ENCODE measurements around the gene GALNT14.

GALNT14 gene

DNA sequence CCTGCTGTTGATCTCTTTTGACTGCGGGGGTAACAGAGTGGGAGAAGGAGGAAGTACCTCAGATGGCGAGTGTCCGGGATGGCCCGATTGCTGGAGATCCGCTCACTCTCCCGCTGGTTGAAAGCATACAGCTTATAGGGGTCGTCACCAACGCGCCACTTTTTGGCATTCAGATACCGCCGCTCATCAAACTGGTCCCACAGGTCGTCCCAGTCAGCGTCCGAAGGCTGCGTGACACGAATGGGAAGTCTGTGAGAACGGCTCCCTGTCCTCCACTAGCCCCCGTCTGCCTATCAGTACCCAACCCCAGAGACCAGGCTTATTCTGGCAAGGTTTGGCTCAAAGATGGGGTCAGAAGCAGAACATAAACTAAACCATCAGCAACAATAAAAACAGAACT is 145.5 kb downstream of the GALNT14 start:
- Histone ChIP-seq H3K27ac (no peak overlapping the region), H3K4me3 (IDR thresholded peaks at IDR 0.05; ENCODE audit: insufficient read depth, low read depth, low read length) (no peak overlapping the region), H3K4me1 (ENCODE audit: low read depth, poor library complexity, severe bottlenecking) (no peaks in the 10 kb centered on the region), H2AFZ (ENCODE audit: low read depth) (no peak overlapping the region), H4K20me1 (ENCODE audit: insufficient read depth) (no peaks in the 10 kb centered on the region), H3K9ac (no peak overlapping the region), H3K27me3 (ENCODE audit: insufficient read depth, low read depth) (no peaks in the 10 kb centered on the region), H3K79me2 (ENCODE audit: insufficient read depth, low read depth) (no peaks in the 10 kb centered on the region), H3K36me3 (ENCODE audit: insufficient read depth) (no peaks in the 10 kb centered on the region), H3K4me2 (no peak overlapping the region)
- TF ChIP-seq CTCF (conservative IDR thresholded peaks at IDR 0.05; ENCODE audit: low read depth, low read length), result no peak

DNA sequence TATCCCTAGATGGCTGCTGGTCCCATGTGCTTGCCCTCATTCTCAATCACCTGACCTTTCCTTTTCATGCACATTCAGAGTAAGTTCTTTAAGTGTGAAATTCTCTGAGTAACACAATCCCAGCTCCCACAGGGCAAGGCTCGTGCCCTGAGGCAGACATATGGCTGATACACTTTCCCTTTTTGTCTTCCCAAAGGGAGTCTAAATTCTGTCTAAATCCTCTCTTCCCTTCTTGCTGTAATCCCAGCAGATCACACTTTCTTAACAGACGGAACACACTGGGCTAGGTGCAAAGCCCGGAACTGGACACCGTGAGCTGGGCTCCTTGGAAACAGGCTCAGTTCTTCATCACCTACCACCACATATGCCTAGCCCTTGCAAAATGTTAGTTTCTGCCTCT is 147.6 kb downstream of the GALNT14 start:
- H3K4me1 ChIP-seq (ENCODE audit: low read depth, poor library complexity, severe bottlenecking), result no peaks in the 10 kb centered on the region
- H3K36me3 ChIP-seq (ENCODE audit: insufficient read depth), result no peaks in the 10 kb centered on the region
- TF ChIP-seq CTCF (conservative IDR thresholded peaks at IDR 0.05; ENCODE audit: low read depth, low read length), result no peak
- no peak overlapping the region for H3K27ac ChIP-seq
- no peaks in the 10 kb centered on the region for H3K79me2 ChIP-seq (ENCODE audit: insufficient read depth, low read depth)
- H3K4me3 ChIP-seq (IDR thresholded peaks at IDR 0.05; ENCODE audit: insufficient read depth, low read depth, low read length), result no peak overlapping the region
- H2AFZ ChIP-seq (ENCODE audit: low read depth), result no peak overlapping the region
- no peaks in the 10 kb centered on the region for H3K27me3 ChIP-seq (ENCODE audit: insufficient read depth, low read depth)
- no peaks in the 10 kb centered on the region for H4K20me1 ChIP-seq (ENCODE audit: insufficient read depth)
- H3K9ac ChIP-seq, result no peak overlapping the region
- H3K4me2 ChIP-seq, result no peak overlapping the region

DNA sequence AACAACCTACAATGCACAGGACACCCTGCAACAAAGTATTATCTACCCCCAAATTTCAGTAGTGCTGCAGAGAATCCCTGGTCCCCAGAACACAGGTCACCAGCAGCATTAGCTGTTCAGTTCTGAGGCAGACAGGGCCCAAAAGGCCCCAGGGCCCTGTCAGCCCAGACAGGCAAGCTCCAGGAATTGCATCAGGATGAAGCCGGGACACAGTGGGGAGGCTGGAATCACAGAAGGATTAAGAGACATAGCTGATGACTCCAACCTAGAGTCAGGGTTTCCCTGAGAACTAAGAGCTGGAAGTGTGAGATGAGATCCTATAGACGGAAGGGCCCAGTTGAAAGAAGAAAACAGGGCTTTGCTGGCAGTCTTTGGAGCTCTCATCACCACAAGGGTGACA is 148.1 kb downstream of the GALNT14 start:
- H2AFZ ChIP-seq (ENCODE audit: low read depth), result no peak overlapping the region
- no peaks in the 10 kb centered on the region for H4K20me1 ChIP-seq (ENCODE audit: insufficient read depth)
- no peak overlapping the region for H3K4me3 ChIP-seq (IDR thresholded peaks at IDR 0.05; ENCODE audit: insufficient read depth, low read depth, low read length)
- H3K79me2 ChIP-seq (ENCODE audit: insufficient read depth, low read depth), result no peaks in the 10 kb centered on the region
- no peak for TF ChIP-seq CTCF (conservative IDR thresholded peaks at IDR 0.05; ENCODE audit: low read depth, low read length)
- H3K27me3 ChIP-seq (ENCODE audit: insufficient read depth, low read depth), result no peaks in the 10 kb centered on the region
- H3K4me1 ChIP-seq (ENCODE audit: low read depth, poor library complexity, severe bottlenecking), result no peaks in the 10 kb centered on the region
- no peak overlapping the region for H3K9ac ChIP-seq
- H3K4me2 ChIP-seq, result no peak overlapping the region
- H3K36me3 ChIP-seq (ENCODE audit: insufficient read depth), result no peaks in the 10 kb centered on the region
- H3K27ac ChIP-seq, result no peak overlapping the region

DNA sequence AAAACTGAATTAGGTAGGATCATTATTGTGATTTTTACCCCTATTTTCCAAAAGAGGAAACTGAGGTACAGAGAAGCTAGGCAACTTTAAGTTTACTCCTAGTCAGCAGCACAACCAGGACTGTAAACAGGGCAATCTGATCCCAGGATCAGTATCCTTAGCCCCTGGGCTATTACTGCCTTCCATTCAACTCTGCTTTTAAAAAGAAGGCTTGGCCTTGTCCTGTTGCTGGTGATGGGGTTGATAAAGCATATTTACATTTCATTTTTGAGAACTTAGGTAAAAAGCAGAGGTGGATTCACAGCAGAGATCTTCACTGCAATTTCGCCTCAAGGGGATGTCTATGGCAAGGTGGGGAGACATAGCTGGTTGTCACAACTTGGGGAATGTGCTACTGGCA is 148.5 kb downstream of the GALNT14 start:
- no peak overlapping the region for H3K4me2 ChIP-seq
- no peaks in the 10 kb centered on the region for H3K4me1 ChIP-seq (ENCODE audit: low read depth, poor library complexity, severe bottlenecking)
- no peak overlapping the region for H3K4me3 ChIP-seq (IDR thresholded peaks at IDR 0.05; ENCODE audit: insufficient read depth, low read depth, low read length)
- no peak overlapping the region for H3K27ac ChIP-seq
- TF ChIP-seq CTCF (conservative IDR thresholded peaks at IDR 0.05; ENCODE audit: low read depth, low read length), result no peak
- no peaks in the 10 kb centered on the region for H4K20me1 ChIP-seq (ENCODE audit: insufficient read depth)
- no peak overlapping the region for H3K9ac ChIP-seq
- no peak overlapping the region for H2AFZ ChIP-seq (ENCODE audit: low read depth)
- H3K27me3 ChIP-seq (ENCODE audit: insufficient read depth, low read depth), result no peaks in the 10 kb centered on the region
- no peaks in the 10 kb centered on the region for H3K79me2 ChIP-seq (ENCODE audit: insufficient read depth, low read depth)
- no peaks in the 10 kb centered on the region for H3K36me3 ChIP-seq (ENCODE audit: insufficient read depth)

- H3K79me2 ChIP-seq (ENCODE audit: insufficient read depth, low read depth), result no peaks in the 10 kb centered on the region
- no peak overlapping the region for H3K4me3 ChIP-seq (IDR thresholded peaks at IDR 0.05; ENCODE audit: insufficient read depth, low read depth, low read length)
- no peak for TF ChIP-seq CTCF (conservative IDR thresholded peaks at IDR 0.05; ENCODE audit: low read depth, low read length)
- H3K9ac ChIP-seq, result no peak overlapping the region
- H3K36me3 ChIP-seq (ENCODE audit: insufficient read depth), result no peaks in the 10 kb centered on the region
- H3K27me3 ChIP-seq (ENCODE audit: insufficient read depth, low read depth), result no peaks in the 10 kb centered on the region
- no peak overlapping the region for H3K4me2 ChIP-seq
- H2AFZ ChIP-seq (ENCODE audit: low read depth), result no peak overlapping the region
- no peaks in the 10 kb centered on the region for H4K20me1 ChIP-seq (ENCODE audit: insufficient read depth)
- no peak overlapping the region for H3K27ac ChIP-seq
- no peaks in the 10 kb centered on the region for H3K4me1 ChIP-seq (ENCODE audit: low read depth, poor library complexity, severe bottlenecking)
Measured at GRCh38 chr2:30987566-30987965, 150.7 kb downstream of the GALNT14 start.

Measured in KMS-11 (cell line).